GM12878 (cell line): Measurements from ENCODE around the gene USH1G. TPM values are rescaled to one million over a fixed set of nuclear protein-coding genes. Genes with fewer than 3 reads are reported as not detected.

Experiments used
- ATAC-seq: fragments of 200-7000 bp; cut with Tn5 transposase; 3 replicates; pipeline ENCODE4 v1.9.1; 2020; ENCODE audit warnings: mild to moderate bottlenecking, moderate library complexity
- BruUV-seq: library from RNA; stranded (reverse); fragments of 400-500 nt; replicated peaks from 2 replicates; lab custom pipeline; 2021; lab: Mats Ljungman, UMichigan
- CTCF ChIA-PET: fragments of 300-600 bp; sonication (Branson Sonifier 250); formaldehyde crosslinking; extraction: SDS; loops from one replicate; lab custom pipeline; 2021; ENCODE audit warnings: inconsistent platforms; lab: Yijun Ruan, JAX
- POLR2A ChIA-PET: fragments of 350-600 bp; formaldehyde crosslinking; extraction: SDS; loops from one replicate; lab custom pipeline; 2021; ENCODE audit warnings: inconsistent platforms; lab: Charles Lee
- RAD21 ChIA-PET: fragments of 300-600 bp; sonication (Branson Sonifier 250); formaldehyde crosslinking; loops from one replicate; lab custom pipeline; 2023; ENCODE audit warnings: antibody characterized with exemption; ENCODE audit not compliant: unreplicated experiment; lab: Charles Lee
- SMC1A ChIA-PET: fragments of 300-600 bp; sonication (Branson Sonifier 250); formaldehyde crosslinking; loops from one replicate; lab custom pipeline; 2023; ENCODE audit not compliant: unreplicated experiment, uncharacterized antibody; lab: Charles Lee
- DNase-seq: peaks from one replicate; pipeline ENCODE4 v3.0.0-alpha.2; 2011; ENCODE audit warnings: low read depth, low spot score
- FAIRE-seq: peaks from 3 replicates; lab custom pipeline; 2011; peaks lifted over from hg19 to GRCh38; lab: Jason Lieb, UNC
- H2AFZ ChIP-seq: 2 replicates; pipeline ENCODE4 v1.6.0; 2011; ENCODE audit warnings: low read depth, low read length, control low read depth; ENCODE audit not compliant: control insufficient read depth
- H3K27ac ChIP-seq: 2 replicates; pipeline ENCODE4 v1.5.1; 2011; ENCODE audit warnings: control low read depth; ENCODE audit not compliant: control insufficient read depth, insufficient read depth
- H3K27me3 ChIP-seq, 2 experiments: replicated peaks in 1 of 2; 2 replicates each; pipeline versions ENCODE4 v1.6.0 to v1.6.1; 2011; ENCODE audit warnings: low read length in 1 of 2; ENCODE audit not compliant: control insufficient read depth in 2 of 2, insufficient read depth in 2 of 2
- H3K36me3 ChIP-seq, 2 experiments: 2 replicates each; pipeline ENCODE4 v1.5.1; 2011; ENCODE audit warnings: low read length in 1 of 2; ENCODE audit not compliant: control insufficient read depth in 2 of 2, insufficient read depth in 2 of 2
- H3K4me1 ChIP-seq: 2 replicates; pipeline ENCODE4 v1.6.1; 2011; ENCODE audit warnings: mild to moderate bottlenecking, low read length, moderate library complexity, mixed read lengths; ENCODE audit not compliant: control insufficient read depth, insufficient read depth
- H3K4me2 ChIP-seq: 2 replicates; pipeline ENCODE4 v1.6.0; 2011; ENCODE audit warnings: control low read depth; ENCODE audit not compliant: control insufficient read depth, insufficient read depth
- H3K4me3 ChIP-seq: fragments of 200-600 bp; sonication (generic); 2 replicates; pipeline ENCODE4 v1.5.1; 2016
- H3K79me2 ChIP-seq: 2 replicates; pipeline ENCODE4 v1.6.0; 2011; ENCODE audit warnings: low read length; ENCODE audit not compliant: control insufficient read depth, insufficient read depth
- H3K9ac ChIP-seq: 2 replicates; pipeline ENCODE4 v1.8.0; 2011; ENCODE audit warnings: low read length, control low read depth, mixed read lengths; ENCODE audit not compliant: control insufficient read depth, insufficient read depth
- H3K9me3 ChIP-seq: replicated peaks from 3 replicates; pipeline ENCODE4 v1.5.1; 2011; ENCODE audit warnings: mild to moderate bottlenecking, low read length; ENCODE audit not compliant: control insufficient read depth, insufficient read depth
- H4K20me1 ChIP-seq: 2 replicates; pipeline ENCODE4 v1.6.0; 2011; ENCODE audit not compliant: control insufficient read depth, insufficient read depth
- PKNOX1 ChIP-seq: fragments of 450-650 bp; IDR thresholded peaks from 2 replicates; pipeline ENCODE4 v1.6.1; 2016; ENCODE audit warnings: mild to moderate bottlenecking
- RAD51 ChIP-seq: fragments of 450-650 bp; IDR thresholded peaks from 2 replicates; pipeline ENCODE4 v1.6.1; 2016; ENCODE audit warnings: moderate library complexity, mild to moderate bottlenecking, inconsistent platforms
- USF1 ChIP-seq: IDR thresholded peaks from 2 replicates; pipeline ENCODE4 v1.6.1; 2011; ENCODE audit warnings: borderline replicate concordance, low read depth, mild to moderate bottlenecking, moderate library complexity, mixed read lengths, low read length; ENCODE audit not compliant: insufficient read depth; ENCODE audit errors: extremely low read length
- WGBS: methylation state at CpG from one replicate; pipeline ENCODE4 v1.1.6; 2016; ENCODE audit warnings: low lambda C conversion rate; ENCODE audit not compliant: insufficient replicate concordance, insufficient coverage; ENCODE audit errors: missing lambda C conversion rate; 5-methylcytosine and 5-hydroxymethylcytosine counted together
- in situ Hi-C: fragments of 300-500 bp; cut with MboI; formaldehyde crosslinking; loops from 9 replicates; pipeline ENCODE4 v1.14.3; 2018; ENCODE audit warnings: mixed read lengths
- intact Hi-C: fragments of 100-400 bp; cut with micrococcal nuclease; formaldehyde crosslinking; loops from one replicate; pipeline ENCODE4 v1.14.2; 2022; ENCODE audit not compliant: unreplicated experiment
- polyA plus RNA-seq, 11 experiments: library from polyadenylated mRNA; depleted of rRNA in 4 of 11; unstranded in 6 of 11; stranded (reverse) in 5 of 11; fragments of >200 nt; fragmentation: Nextera tagmentation in 4 of 11; fragmentation: Illumina TruSeq in 1 of 11; extraction: Ambion mirVana in 4 of 11; extraction: Trizol in 1 of 11; gene quantifications; 1 replicate in 1 of 11; 2 replicates in 10 of 11; pipeline versions ENCODE4 v1.2.1 to v1.2.3, GENCODE V29; 2011 to 2016; ENCODE audit warnings: inconsistent platforms in 2 of 11, missing spikeins in 2 of 11, low read depth in 1 of 11
- total RNA-seq, 4 experiments: library from RNA; depleted of rRNA in 3 of 4; stranded (reverse); fragments of >200 nt in 3 of 4; fragmentation: Illumina TruSeq in 1 of 4; extraction: Trizol in 1 of 4; gene quantifications; 2 replicates each; pipeline versions ENCODE4 v1.2.1 to v1.2.3, GENCODE V29; 2013 to 2021

USH1G gene
- total and polyA plus RNA-seq, 10 of the 15 experiments (the other 5 are each of a cell fraction or from before 2014, with no cell fraction given) = 0.05 to 0.62 (median 0.09) TPM; not detected in 7

- TF ChIP-seq RAD51 = peak; percentile 78
These were observed 37.7 kb upstream of the USH1G start (continued) for GRCh38 chr17:74960570-74961342.

GRCh38 chr17:74959826-74960515 is 36.9 kb upstream of the USH1G start:
- ChIA-PET POLR2A (interaction anchor here (0.6 to 1.9 kb wide), 2 partner anchors 87 to 240 kb away, joined by 3 to 6 read pairs; partner anchors contain the start of gene FDXR), SMC1A (interaction anchor here (0.6 to 7.7 kb wide), 31 partner anchors 9 to 556 kb away, joined by 3 to 74 read pairs (median 5); partner anchors contain the start of genes FDXR, MRPL58, OTOP2 and USH1G), CTCF (interaction anchor here (0.6 to 13.8 kb wide), 60 partner anchors 8 to 581 kb away, joined by 3 to 274 read pairs (median 10); partner anchors contain the start of genes ARMC7, FADS6, FDXR and HID1), RAD21 (interaction anchor here (0.6 to 4.5 kb wide), 41 partner anchors 9 to 452 kb away, joined by 3 to 127 read pairs (median 8); partner anchors contain the start of genes ARMC7, ATP5PD, FDXR and KCTD2)
- DNase-seq = no peak
- H3K9ac ChIP-seq = no peak overlapping the region
- H2AFZ ChIP-seq = no peak overlapping the region
- H3K4me3 ChIP-seq = no peak overlapping the region
- H3K27ac ChIP-seq = no peak overlapping the region
- FAIRE-seq = no peak
- H3K79me2 ChIP-seq = no peaks in the 10 kb centered on the region
- no peaks in the 10 kb centered on the region for H3K36me3 ChIP-seq
- WGBS = 43% methylated on average over 14 of the region's 14 CpGs
- BruUV-seq = no TSS peak
- no peaks in the 10 kb centered on the region; the same call in 1 of the 2 replicates for H3K4me1 ChIP-seq
- intact Hi-C loops (loop anchor here (1.0 to 10.0 kb wide), 6 partner anchors 37 to 455 kb away; partner anchors contain the start of gene USH1G), in situ Hi-C loops (loop anchor here (5.0 kb wide), 2 partner anchors 38 to 242 kb away; partner anchors contain the start of genes OTOP2 and USH1G)
- TF ChIP-seq PKNOX1 (no peak), USF1 (peak; percentile 17)
- H3K27me3 ChIP-seq = no peaks in the 10 kb centered on the region
- peak; percentile 10 for ATAC-seq
- H3K9me3 ChIP-seq = no peaks in the 10 kb centered on the region; the same call in 2 of the 3 replicates
- no peak overlapping the region for H3K4me2 ChIP-seq
- H4K20me1 ChIP-seq = no peaks in the 10 kb centered on the region
